SU-DHL-6 (cell line): ENCODE measurements around the gene PITHD1.

Source experiments
- H2AFZ ChIP-seq: fragments of 200-600 bp; sonication (generic); 2 replicates; pipeline ENCODE4 v1.6.1; 2014; ENCODE audit warnings: low read depth, mild to moderate bottlenecking, moderate library complexity, mixed read lengths, antibody characterized with exemption, low read length; ENCODE audit not compliant: severe bottlenecking
- H3F3A ChIP-seq: fragments of 200-600 bp; shearing (Covaris generic); 2 replicates; pipeline ENCODE4 v1.6.0; 2016; ENCODE audit warnings: antibody characterized with exemption, mild to moderate bottlenecking; ENCODE audit not compliant: insufficient read depth
- H3K27ac ChIP-seq: fragments of 200-600 bp; sonication (generic); 2 replicates; pipeline ENCODE4 v1.5.1; 2016; ENCODE audit warnings: low read depth, mild to moderate bottlenecking, low read length, moderate library complexity, mixed read lengths
- H3K27me3 ChIP-seq: fragments of 200-600 bp; sonication (generic), shearing (Covaris generic); 2 replicates; pipeline ENCODE4 v1.6.0; 2014; ENCODE audit warnings: mild to moderate bottlenecking, low read length
- H3K36me3 ChIP-seq: fragments of 200-600 bp; sonication (generic); 2 replicates; pipeline ENCODE4 v1.6.1; 2014; ENCODE audit warnings: mild to moderate bottlenecking, low read length, mixed read lengths
- H3K4me2 ChIP-seq: fragments of 300-600, 200-600 bp; shearing (Covaris generic), sonication (generic); 2 replicates; pipeline ENCODE4 v1.6.0; 2014; ENCODE audit warnings: low read length, low read depth, mild to moderate bottlenecking; ENCODE audit not compliant: poor library complexity, severe bottlenecking
- H3K4me3 ChIP-seq: fragments of 200-600 bp; sonication (generic); 2 replicates; pipeline ENCODE4 v1.5.1; 2014; ENCODE audit warnings: antibody characterized with exemption, low read length, mild to moderate bottlenecking, mixed read lengths; ENCODE audit not compliant: insufficient read depth, poor library complexity, severe bottlenecking
- H3K79me2 ChIP-seq: fragments of 200-600 bp; sonication (generic); 2 replicates; pipeline ENCODE4 v1.6.1; 2014; ENCODE audit warnings: mild to moderate bottlenecking, low read length, moderate library complexity; ENCODE audit not compliant: insufficient read depth
- H3K9ac ChIP-seq: fragments of 200-600 bp; sonication (generic); 2 replicates; pipeline ENCODE4 v1.7.0; 2014; ENCODE audit warnings: mild to moderate bottlenecking, low read length
- H3K9me2 ChIP-seq: fragments of 200-600 bp; sonication (generic); replicated peaks from 2 replicates; pipeline ENCODE4 v1.6.1; 2014; ENCODE audit warnings: low read length; ENCODE audit not compliant: insufficient read depth
- H3K9me3 ChIP-seq: fragments of 200-600 bp; sonication (generic); 2 replicates; pipeline ENCODE4 v1.6.1; 2014; ENCODE audit warnings: low read length, mixed read lengths; ENCODE audit not compliant: insufficient read depth
- H4K20me1 ChIP-seq: fragments of 200-600 bp; sonication (generic); 2 replicates; pipeline ENCODE4 v1.6.1; 2014; ENCODE audit warnings: low read depth, mild to moderate bottlenecking, antibody characterized with exemption, low read length, moderate library complexity, mixed read lengths
- CTCF ChIP-seq: fragments of 200-600 bp; sonication (generic); IDR thresholded peaks from one replicate; pipeline ENCODE4 v1.5.1; 2017; ENCODE audit warnings: antibody characterized with exemption, mild to moderate bottlenecking, low read length, moderate library complexity; ENCODE audit not compliant: insufficient read depth, poor library complexity, severe bottlenecking
- EZH2phosphoT487 ChIP-seq: fragments of 200-600 bp; sonication (generic), shearing (Covaris generic); conservative IDR thresholded peaks from 2 replicates; pipeline ENCODE4 v1.6.1; 2018; ENCODE audit warnings: mild to moderate bottlenecking, antibody characterized with exemption, low read length, moderate library complexity, mixed read lengths

PITHD1 gene

GRCh38 chr1:23756676-23757075 is 21.5 kb upstream of the PITHD1 start:
- H3K36me3 ChIP-seq, result peaks cover 39% of the 10 kb centered on the region
- 0 out of 2 replicates have a peak, but pooled peaks cover under 1% of the 10 kb centered on the region for H3K79me2 ChIP-seq
- no peaks in the 10 kb centered on the region for H3F3A ChIP-seq
- H3K27ac ChIP-seq, result no peak overlapping the region
- no peaks in the 10 kb centered on the region for H3K9me3 ChIP-seq
- no peaks in the 10 kb centered on the region for H3K27me3 ChIP-seq
- no peak overlapping the region for H2AFZ ChIP-seq
- H3K9ac ChIP-seq, result no peak overlapping the region
- H4K20me1 ChIP-seq, result no peaks in the 10 kb centered on the region
- no peak overlapping the region for H3K4me3 ChIP-seq
- H3K4me2 ChIP-seq, result no peak overlapping the region
- TF ChIP-seq EZH2phosphoT487 (no peak), CTCF (no peak)
- no peaks in the 10 kb centered on the region for H3K9me2 ChIP-seq

GRCh38 chr1:23757812-23758211 is 20.4 kb upstream of the PITHD1 start:
- Histone ChIP-seq H3K4me3 (no peak overlapping the region), H3K79me2 (no peaks in the 10 kb centered on the region), H3K9me2 (no peaks in the 10 kb centered on the region), H3K27me3 (no peaks in the 10 kb centered on the region), H3K36me3 (peaks cover 32% of the 10 kb centered on the region), H3K4me2 (no peak overlapping the region), H2AFZ (no peak overlapping the region), H3K27ac (no peak overlapping the region), H4K20me1 (no peaks in the 10 kb centered on the region), H3F3A (no peaks in the 10 kb centered on the region), H3K9me3 (no peaks in the 10 kb centered on the region), H3K9ac (no peak overlapping the region)
- TF ChIP-seq EZH2phosphoT487 (no peak), CTCF (no peak)

- H3K27ac ChIP-seq, result no peak overlapping the region
- H3K36me3 ChIP-seq, result peaks cover 26% of the 10 kb centered on the region
- H3K9ac ChIP-seq, result no peak overlapping the region
- no peak overlapping the region for H2AFZ ChIP-seq
- no peaks in the 10 kb centered on the region for H3F3A ChIP-seq
- no peak overlapping the region for H3K4me2 ChIP-seq
- H3K4me3 ChIP-seq, result no peak overlapping the region
- H3K27me3 ChIP-seq, result no peaks in the 10 kb centered on the region
- no peaks in the 10 kb centered on the region for H3K9me3 ChIP-seq
- TF ChIP-seq CTCF (no peak), EZH2phosphoT487 (no peak)
- H3K79me2 ChIP-seq, result no peaks in the 10 kb centered on the region
- no peaks in the 10 kb centered on the region for H3K9me2 ChIP-seq
- no peaks in the 10 kb centered on the region for H4K20me1 ChIP-seq
Observed at GRCh38 chr1:23759277-23759676, 18.9 kb upstream of the PITHD1 start.
